Measurements from ENCODE around the gene PIGC. TPM values are rescaled to one million over a fixed set of nuclear protein-coding genes. Genes with fewer than 3 reads are reported as not detected.

Gene PIGC
- total and polyA plus RNA-seq, 10 of the 15 experiments (the other 5 are each of a cell fraction or from before 2014, with no cell fraction given): 11.0 to 37.3 (median 19.6) TPM

GRCh38 chr1:172401892-172402291, 42.0 kb downstream of the PIGC start:
- in situ Hi-C loops (cut with MboI): no loop called here
- H2AFZ ChIP-seq (ENCODE audit: control insufficient read depth, low read depth, low read length): no peak overlapping the region
- H3K79me2 ChIP-seq (ENCODE audit: control insufficient read depth, insufficient read depth, low read length): no peaks in the 10 kb centered on the region
- peaks cover 31% of the 10 kb centered on the region for H3K4me1 ChIP-seq (ENCODE audit: control insufficient read depth, insufficient read depth, low read length)
- H3K36me3 ChIP-seq (ENCODE audit: control insufficient read depth in 2 of 2, insufficient read depth in 2 of 2, low read length in 1 of 2): no peaks in the 10 kb centered on the region
- BruUV-seq (replicated peaks): no TSS peak
- no peak for FAIRE-seq
- no peak for ATAC-seq
- ChIA-PET RAD21 (ENCODE audit: unreplicated experiment) (interaction anchor here (7.7 to 15.1 kb wide), 2 partner anchors 45 to 312 kb away, joined by 60 to 394 read pairs; no protein-coding TSS in a partner anchor), CTCF (interaction anchor here (0.7 to 9.8 kb wide), 6 partner anchors 9 to 399 kb away, joined by 3 to 47 read pairs (median 14); no protein-coding TSS in a partner anchor), POLR2A (no interaction called here), SMC1A (ENCODE audit: uncharacterized antibody, unreplicated experiment) (interaction anchor here (0.8 to 16.5 kb wide), 4 partner anchors 10 to 400 kb away, joined by 3 to 345 read pairs (median 72); no protein-coding TSS in a partner anchor)
- H3K4me3 ChIP-seq: no peak overlapping the region
- no peaks in the 10 kb centered on the region for H4K20me1 ChIP-seq (ENCODE audit: control insufficient read depth, insufficient read depth)
- TF ChIP-seq BMI1 (IDR thresholded peaks at IDR 0.05; ENCODE audit: borderline replicate concordance): no peak
- no peak for TF ChIP-seq IKZF1 (conservative IDR thresholded peaks at IDR 0.05)
- TF ChIP-seq WRNIP1 (IDR thresholded peaks at IDR 0.05; ENCODE audit: borderline replicate concordance, low read depth, low read length): no peak
- TF ChIP-seq ZBED1 (IDR thresholded peaks at IDR 0.05; ENCODE audit: borderline replicate concordance): no peak
- no peak for TF ChIP-seq IRF3 (IDR thresholded peaks at IDR 0.05)
- TF ChIP-seq ZNF592 (IDR thresholded peaks at IDR 0.05): no peak
- no peak for TF ChIP-seq SP1 (IDR thresholded peaks at IDR 0.05; ENCODE audit: low read depth, low read length)
- TF ChIP-seq RAD21 (IDR thresholded peaks at IDR 0.05; ENCODE audit: insufficient read depth, low read depth, low read length): peak; percentile 28; the same call in 1 of the 2 replicates
- no peak for TF ChIP-seq NR2F1 (conservative IDR thresholded peaks at IDR 0.05)
- H3K4me2 ChIP-seq (ENCODE audit: control insufficient read depth, insufficient read depth): no peak overlapping the region
- no peaks in the 10 kb centered on the region for H3K9me3 ChIP-seq (replicated peaks; ENCODE audit: control insufficient read depth, insufficient read depth, low read length)
- DNase-seq (ENCODE audit: low read depth, low spot score): no peak
- intact Hi-C loops (cut with micrococcal nuclease; ENCODE audit: unreplicated experiment): no loop called here
- H3K9ac ChIP-seq (ENCODE audit: control insufficient read depth, insufficient read depth, low read length): no peak overlapping the region
- H3K27ac ChIP-seq (ENCODE audit: control insufficient read depth, insufficient read depth): no peak overlapping the region
- H3K27me3 ChIP-seq (replicated peaks in 1 of 2; ENCODE audit: control insufficient read depth in 2 of 2, insufficient read depth in 2 of 2, low read length in 1 of 2): no peaks in the 10 kb centered on the region
- WGBS (ENCODE audit: insufficient coverage, insufficient replicate concordance, low lambda C conversion rate, missing lambda C conversion rate): 69% methylated on average over 5 of the region's 5 CpGs

Measured in GM12878 (cell line).